ENCODE measurements around the gene GNB1L. TPM values are rescaled to one million over a fixed set of nuclear protein-coding genes. Genes with fewer than 3 reads are reported as not detected.

Gene GNB1L
- total and polyA plus RNA-seq, 2 of the 13 experiments (the other 11 are each of a cell fraction or from before 2014, with no cell fraction given): 2.5 to 7.4 TPM

DNA sequence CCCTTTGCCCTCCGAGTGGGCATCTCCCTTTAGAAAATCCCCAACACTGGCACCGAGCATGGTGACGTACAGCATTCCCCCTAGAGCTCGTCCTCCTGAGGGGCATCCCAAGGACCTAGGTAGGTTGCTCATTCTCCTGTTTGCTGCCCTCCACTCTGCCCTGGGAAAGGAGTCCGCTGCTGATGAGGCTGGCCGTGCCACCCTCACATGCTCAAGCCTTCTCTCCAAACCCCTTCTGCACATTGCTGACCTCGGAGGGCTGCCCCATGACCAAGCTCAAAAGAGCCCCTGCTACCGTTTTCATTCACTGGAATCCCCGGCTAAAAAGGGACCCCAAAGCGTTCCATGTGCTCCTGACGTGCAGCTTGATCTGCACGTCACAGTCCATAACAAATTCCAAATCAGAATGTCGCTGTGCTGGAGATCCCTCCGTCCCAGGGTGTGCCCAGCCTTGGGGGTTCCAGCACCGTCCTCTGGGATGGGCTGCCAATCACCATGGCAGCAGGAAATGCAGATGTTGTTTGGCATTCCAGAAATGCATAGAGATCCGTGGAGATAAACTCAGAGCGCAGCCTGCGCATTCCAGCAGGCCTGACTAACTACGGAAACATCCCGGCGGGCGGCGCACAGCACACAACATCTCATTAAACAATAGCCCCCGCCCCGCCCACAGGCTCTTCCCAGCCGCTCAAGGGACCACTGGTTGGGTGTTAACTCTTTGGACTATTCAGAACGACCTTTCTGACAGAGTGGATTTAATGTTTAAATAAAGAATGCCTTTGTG lies 26.3 kb upstream of the GNB1L start (continued):
- TF ChIP-seq, protein P1, sequence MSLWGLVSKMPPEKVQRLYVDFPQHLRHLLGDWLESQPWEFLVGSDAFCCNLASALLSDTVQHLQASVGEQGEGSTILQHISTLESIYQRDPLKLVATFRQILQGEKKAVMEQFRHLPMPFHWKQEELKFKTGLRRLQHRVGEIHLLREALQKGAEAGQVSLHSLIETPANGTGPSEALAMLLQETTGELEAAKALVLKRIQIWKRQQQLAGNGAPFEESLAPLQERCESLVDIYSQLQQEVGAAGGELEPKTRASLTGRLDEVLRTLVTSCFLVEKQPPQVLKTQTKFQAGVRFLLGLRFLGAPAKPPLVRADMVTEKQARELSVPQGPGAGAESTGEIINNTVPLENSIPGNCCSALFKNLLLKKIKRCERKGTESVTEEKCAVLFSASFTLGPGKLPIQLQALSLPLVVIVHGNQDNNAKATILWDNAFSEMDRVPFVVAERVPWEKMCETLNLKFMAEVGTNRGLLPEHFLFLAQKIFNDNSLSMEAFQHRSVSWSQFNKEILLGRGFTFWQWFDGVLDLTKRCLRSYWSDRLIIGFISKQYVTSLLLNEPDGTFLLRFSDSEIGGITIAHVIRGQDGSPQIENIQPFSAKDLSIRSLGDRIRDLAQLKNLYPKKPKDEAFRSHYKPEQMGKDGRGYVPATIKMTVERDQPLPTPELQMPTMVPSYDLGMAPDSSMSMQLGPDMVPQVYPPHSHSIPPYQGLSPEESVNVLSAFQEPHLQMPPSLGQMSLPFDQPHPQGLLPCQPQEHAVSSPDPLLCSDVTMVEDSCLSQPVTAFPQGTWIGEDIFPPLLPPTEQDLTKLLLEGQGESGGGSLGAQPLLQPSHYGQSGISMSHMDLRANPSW (CRISPR knock-in tag; IDR thresholded peaks at IDR 0.05; ENCODE audit: borderline replicate concordance): 0 out of 2 replicates have a peak, but pooled peaks have one; percentile 58
- 0 out of 2 replicates have a peak, but pooled peaks have one; percentile 26 for TF ChIP-seq HHEX (CRISPR knock-in tag; IDR thresholded peaks at IDR 0.05)
- TF ChIP-seq SOX6 (IDR thresholded peaks at IDR 0.05): no peak
- TF ChIP-seq SOX6 (CRISPR knock-in tag; IDR thresholded peaks at IDR 0.05): peak; percentile 97
- peak; percentile 80 for TF ChIP-seq MIXL1 (CRISPR knock-in tag; IDR thresholded peaks at IDR 0.05)
- TF ChIP-seq ZNF556 (CRISPR knock-in tag; IDR thresholded peaks at IDR 0.05; ENCODE audit: borderline replicate concordance): peak; percentile 47; the same call in 1 of the 2 replicates
- TF ChIP-seq, protein P2, sequence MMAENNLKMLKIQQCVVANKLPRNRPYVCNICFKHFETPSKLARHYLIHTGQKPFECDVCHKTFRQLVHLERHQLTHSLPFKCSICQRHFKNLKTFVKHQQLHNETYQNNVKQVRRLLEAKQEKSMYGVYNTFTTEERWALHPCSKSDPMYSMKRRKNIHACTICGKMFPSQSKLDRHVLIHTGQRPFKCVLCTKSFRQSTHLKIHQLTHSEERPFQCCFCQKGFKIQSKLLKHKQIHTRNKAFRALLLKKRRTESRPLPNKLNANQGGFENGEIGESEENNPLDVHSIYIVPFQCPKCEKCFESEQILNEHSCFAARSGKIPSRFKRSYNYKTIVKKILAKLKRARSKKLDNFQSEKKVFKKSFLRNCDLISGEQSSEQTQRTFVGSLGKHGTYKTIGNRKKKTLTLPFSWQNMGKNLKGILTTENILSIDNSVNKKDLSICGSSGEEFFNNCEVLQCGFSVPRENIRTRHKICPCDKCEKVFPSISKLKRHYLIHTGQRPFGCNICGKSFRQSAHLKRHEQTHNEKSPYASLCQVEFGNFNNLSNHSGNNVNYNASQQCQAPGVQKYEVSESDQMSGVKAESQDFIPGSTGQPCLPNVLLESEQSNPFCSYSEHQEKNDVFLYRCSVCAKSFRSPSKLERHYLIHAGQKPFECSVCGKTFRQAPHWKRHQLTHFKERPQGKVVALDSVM (CRISPR knock-in tag; IDR thresholded peaks at IDR 0.05): 0 out of 2 replicates have a peak, but pooled peaks have one; percentile 24
- TF ChIP-seq, protein P3, sequence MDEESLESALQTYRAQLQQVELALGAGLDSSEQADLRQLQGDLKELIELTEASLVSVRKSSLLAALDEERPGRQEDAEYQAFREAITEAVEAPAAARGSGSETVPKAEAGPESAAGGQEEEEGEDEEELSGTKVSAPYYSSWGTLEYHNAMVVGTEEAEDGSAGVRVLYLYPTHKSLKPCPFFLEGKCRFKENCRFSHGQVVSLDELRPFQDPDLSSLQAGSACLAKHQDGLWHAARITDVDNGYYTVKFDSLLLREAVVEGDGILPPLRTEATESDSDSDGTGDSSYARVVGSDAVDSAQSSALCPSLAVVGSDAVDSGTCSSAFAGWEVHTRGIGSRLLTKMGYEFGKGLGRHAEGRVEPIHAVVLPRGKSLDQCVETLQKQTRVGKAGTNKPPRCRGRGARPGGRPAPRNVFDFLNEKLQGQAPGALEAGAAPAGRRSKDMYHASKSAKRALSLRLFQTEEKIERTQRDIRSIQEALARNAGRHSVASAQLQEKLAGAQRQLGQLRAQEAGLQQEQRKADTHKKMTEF (CRISPR knock-in tag; IDR thresholded peaks at IDR 0.05): peak; percentile 86
- 0 out of 2 replicates have a peak, but pooled peaks have one; percentile 19 for TF ChIP-seq ZNF224 (CRISPR knock-in tag; IDR thresholded peaks at IDR 0.05)
- no peak for TF ChIP-seq MAF1 (CRISPR knock-in tag; IDR thresholded peaks at IDR 0.05; ENCODE audit: borderline replicate concordance)
- no peak for TF ChIP-seq LCORL (IDR thresholded peaks at IDR 0.05)
- TF ChIP-seq LCORL (CRISPR knock-in tag; IDR thresholded peaks at IDR 0.05): peak; percentile 96
- TF ChIP-seq, protein P4, sequence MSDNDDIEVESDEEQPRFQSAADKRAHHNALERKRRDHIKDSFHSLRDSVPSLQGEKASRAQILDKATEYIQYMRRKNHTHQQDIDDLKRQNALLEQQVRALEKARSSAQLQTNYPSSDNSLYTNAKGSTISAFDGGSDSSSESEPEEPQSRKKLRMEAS (IDR thresholded peaks at IDR 0.05): peak; percentile 46; the same call in 1 of the 2 replicates
- TF ChIP-seq PAX8 (CRISPR knock-in tag; IDR thresholded peaks at IDR 0.05; ENCODE audit: borderline replicate concordance): no peak
- TF ChIP-seq, protein P5, sequence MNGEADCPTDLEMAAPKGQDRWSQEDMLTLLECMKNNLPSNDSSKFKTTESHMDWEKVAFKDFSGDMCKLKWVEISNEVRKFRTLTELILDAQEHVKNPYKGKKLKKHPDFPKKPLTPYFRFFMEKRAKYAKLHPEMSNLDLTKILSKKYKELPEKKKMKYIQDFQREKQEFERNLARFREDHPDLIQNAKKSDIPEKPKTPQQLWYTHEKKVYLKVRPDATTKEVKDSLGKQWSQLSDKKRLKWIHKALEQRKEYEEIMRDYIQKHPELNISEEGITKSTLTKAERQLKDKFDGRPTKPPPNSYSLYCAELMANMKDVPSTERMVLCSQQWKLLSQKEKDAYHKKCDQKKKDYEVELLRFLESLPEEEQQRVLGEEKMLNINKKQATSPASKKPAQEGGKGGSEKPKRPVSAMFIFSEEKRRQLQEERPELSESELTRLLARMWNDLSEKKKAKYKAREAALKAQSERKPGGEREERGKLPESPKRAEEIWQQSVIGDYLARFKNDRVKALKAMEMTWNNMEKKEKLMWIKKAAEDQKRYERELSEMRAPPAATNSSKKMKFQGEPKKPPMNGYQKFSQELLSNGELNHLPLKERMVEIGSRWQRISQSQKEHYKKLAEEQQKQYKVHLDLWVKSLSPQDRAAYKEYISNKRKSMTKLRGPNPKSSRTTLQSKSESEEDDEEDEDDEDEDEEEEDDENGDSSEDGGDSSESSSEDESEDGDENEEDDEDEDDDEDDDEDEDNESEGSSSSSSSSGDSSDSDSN (CRISPR knock-in tag; IDR thresholded peaks at IDR 0.05): peak; percentile 25; the same call in 1 of the 2 replicates
- no peak for TF ChIP-seq CHD2 (IDR thresholded peaks at IDR 0.05; ENCODE audit: low read depth, low read length)
- TF ChIP-seq TBX2 (CRISPR knock-in tag; IDR thresholded peaks at IDR 0.05; ENCODE audit: borderline replicate concordance): peak; percentile 94
- 0 out of 2 replicates have a peak, but pooled peaks have one; percentile 43 for TF ChIP-seq ZSCAN21 (CRISPR knock-in tag; IDR thresholded peaks at IDR 0.05; ENCODE audit: borderline replicate concordance)
- TF ChIP-seq PITX1 (CRISPR knock-in tag; IDR thresholded peaks at IDR 0.05): 0 out of 2 replicates have a peak, but pooled peaks have one; percentile 37
- no peak for TF ChIP-seq ELF4 (CRISPR knock-in tag; IDR thresholded peaks at IDR 0.05; ENCODE audit: borderline replicate concordance)

Data from HepG2 (cell line).